ENCODE results near the gene RPP25L.
A peak's percentile ranks its signal among the peaks of the same experiment; 100 is the strongest.

- TF ChIP-seq CTCF (conservative IDR thresholded peaks at IDR 0.05 in 1 of 2, IDR thresholded peaks at IDR 0.05 in 1 of 2; ENCODE audit: low read depth in 1 of 2, low read length in 2 of 2) (no peak), EZH2 (IDR thresholded peaks at IDR 0.05; ENCODE audit: low read length, missing control alignments) (peak; percentile 19)
Measured at GRCh38 chr9:34589636-34590380, 22.1 kb downstream of the RPP25L start, which contains the start of gene CNTFR.

Measured in fibroblast of lung (primary cell).